ENCODE measurements around the gene GRIK4.

GRCh38 chr11:120842195-120842594 lies 330.6 kb downstream of the GRIK4 start:
- TF ChIP-seq CTCF (IDR thresholded peaks at IDR 0.05; ENCODE audit: poor library complexity, severe bottlenecking) (no peak), EP300 (conservative IDR thresholded peaks at IDR 0.05; ENCODE audit: poor library complexity, severe bottlenecking) (no peak), POLR2AphosphoS5 (IDR thresholded peaks at IDR 0.05) (no peak), TAF1 (IDR thresholded peaks at IDR 0.05; ENCODE audit: low read depth) (no peak), EZH2 (IDR thresholded peaks at IDR 0.05; ENCODE audit: borderline replicate concordance, insufficient read depth, low read length, poor library complexity, severe bottlenecking) (no peak), SMC3 (conservative IDR thresholded peaks at IDR 0.05; ENCODE audit: poor library complexity) (no peak)

Data from neural cell (in vitro differentiated cells).